OCI-LY1 (cell line): ENCODE data around the gene C1orf35.

Experiments
- EZH2 ChIP-seq: fragments of 200-600 bp; sonication (generic), shearing (Covaris generic); IDR thresholded peaks from 2 replicates; pipeline ENCODE4 v1.8.0; 2017; ENCODE audit warnings: borderline replicate concordance, mixed run types, mild to moderate bottlenecking, antibody characterized with exemption, low read length, moderate library complexity, mixed read lengths
- TF ChIP-seq, protein P1 (sequence below): fragments of 200-600 bp; sonication (generic), shearing (Covaris generic); IDR thresholded peaks from 2 replicates; pipeline ENCODE4 v1.5.1; 2017; ENCODE audit warnings: mild to moderate bottlenecking, antibody characterized with exemption, low read length, moderate library complexity, mixed read lengths

DNA sequence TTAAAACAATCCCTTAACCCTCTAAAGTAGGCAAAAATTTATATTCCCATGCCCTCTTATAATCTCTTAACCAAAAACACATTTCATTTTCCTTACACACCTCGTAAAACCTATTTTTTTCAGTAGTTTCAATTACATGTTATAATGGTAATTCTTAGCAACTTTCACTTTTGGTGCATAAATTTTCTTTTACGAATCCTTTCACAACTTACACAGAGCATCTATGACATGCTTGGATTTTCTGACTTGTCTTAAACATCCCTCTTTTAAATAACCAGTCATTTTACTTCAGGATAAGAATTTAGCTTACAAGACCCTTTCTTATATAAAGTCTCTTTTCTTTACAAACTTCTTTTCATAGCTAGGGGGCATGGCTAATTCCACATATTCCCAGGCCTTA, 14.9 kb upstream of the C1orf35 start:
- TF ChIP-seq, protein P1, sequence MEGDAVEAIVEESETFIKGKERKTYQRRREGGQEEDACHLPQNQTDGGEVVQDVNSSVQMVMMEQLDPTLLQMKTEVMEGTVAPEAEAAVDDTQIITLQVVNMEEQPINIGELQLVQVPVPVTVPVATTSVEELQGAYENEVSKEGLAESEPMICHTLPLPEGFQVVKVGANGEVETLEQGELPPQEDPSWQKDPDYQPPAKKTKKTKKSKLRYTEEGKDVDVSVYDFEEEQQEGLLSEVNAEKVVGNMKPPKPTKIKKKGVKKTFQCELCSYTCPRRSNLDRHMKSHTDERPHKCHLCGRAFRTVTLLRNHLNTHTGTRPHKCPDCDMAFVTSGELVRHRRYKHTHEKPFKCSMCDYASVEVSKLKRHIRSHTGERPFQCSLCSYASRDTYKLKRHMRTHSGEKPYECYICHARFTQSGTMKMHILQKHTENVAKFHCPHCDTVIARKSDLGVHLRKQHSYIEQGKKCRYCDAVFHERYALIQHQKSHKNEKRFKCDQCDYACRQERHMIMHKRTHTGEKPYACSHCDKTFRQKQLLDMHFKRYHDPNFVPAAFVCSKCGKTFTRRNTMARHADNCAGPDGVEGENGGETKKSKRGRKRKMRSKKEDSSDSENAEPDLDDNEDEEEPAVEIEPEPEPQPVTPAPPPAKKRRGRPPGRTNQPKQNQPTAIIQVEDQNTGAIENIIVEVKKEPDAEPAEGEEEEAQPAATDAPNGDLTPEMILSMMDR: no peak
- TF ChIP-seq EZH2: no peak
